Stimulated activated CD8-positive, alpha-beta memory T cell treated with anti-CD3 and anti-CD28 coated beads, Interleukin-12 subunit alpha, Interleukin-12 subunit beta, amount 100 ng/mL, for 24 hours (primary cell): Measurements from ENCODE around the gene UBE2D1.

Experiments used
- DNase-seq: peaks from one replicate; pipeline ENCODE4 v3.0.0-alpha.2; 2020; ENCODE audit errors: extremely low read depth

Gene UBE2D1

GRCh38 chr10:58341422-58341821, 6.6 kb downstream of the UBE2D1 start:
- DNase-seq, result no peak

GRCh38 chr10:58341947-58342346, 7.1 kb downstream of the UBE2D1 start:
- DNase-seq, result no peak

GRCh38 chr10:58347967-58348366, 13.2 kb downstream of the UBE2D1 start:
- no peak for DNase-seq

GRCh38 chr10:58348571-58349033, 13.8 kb downstream of the UBE2D1 start:
- no peak for DNase-seq

- no peak for DNase-seq
These were observed 15.2 kb downstream of the UBE2D1 start for GRCh38 chr10:58350023-58350422.

- DNase-seq, result no peak
These were observed 16.0 kb downstream of the UBE2D1 start for GRCh38 chr10:58350619-58351323.

- no peak for DNase-seq
These were observed 17.1 kb downstream of the UBE2D1 start for GRCh38 chr10:58351616-58352578.

- DNase-seq, result no peak
These were observed 18.3 kb downstream of the UBE2D1 start for GRCh38 chr10:58352956-58353610.

- no peak for DNase-seq
These were observed 21.9 kb downstream of the UBE2D1 start for GRCh38 chr10:58356756-58357155.

- no peak for DNase-seq
These were observed 23.6 kb downstream of the UBE2D1 start for GRCh38 chr10:58358314-58358933.

- DNase-seq, result no peak
These were observed 24.1 kb downstream of the UBE2D1 start for GRCh38 chr10:58358947-58359346.

GRCh38 chr10:58359541-58359940, 24.7 kb downstream of the UBE2D1 start:
- no peak for DNase-seq

- no peak for DNase-seq
These were observed 25.7 kb downstream of the UBE2D1 start for GRCh38 chr10:58360412-58361004.

- no peak for DNase-seq
These were observed 26.5 kb downstream of the UBE2D1 start for GRCh38 chr10:58361353-58361752.

GRCh38 chr10:58362027-58362789, 27.4 kb downstream of the UBE2D1 start:
- DNase-seq, result no peak

- DNase-seq, result no peak
These were observed 32.3 kb downstream of the UBE2D1 start for GRCh38 chr10:58367069-58367468.

GRCh38 chr10:58371473-58371872, 36.7 kb downstream of the UBE2D1 start:
- DNase-seq, result no peak

GRCh38 chr10:58372607-58373441, 38.0 kb downstream of the UBE2D1 start:
- DNase-seq, result no peak

- no peak for DNase-seq
These were observed 38.6 kb downstream of the UBE2D1 start for GRCh38 chr10:58373442-58373827.

- no peak for DNase-seq
These were observed 47.7 kb downstream of the UBE2D1 start for GRCh38 chr10:58382489-58382995.
